D341Med (cell line): ENCODE measurements around the gene FRMPD2.
"Not testable (repeated sequence)": the region's sequence is repeated elsewhere in the genome, so short reads cannot be mapped to it uniquely, and the experiment has no call there.

Experiments used
- DNase-seq: peaks from one replicate; pipeline ENCODE4 v3.0.0; 2012; ENCODE audit warnings: low spot score

The FRMPD2 gene

DNA sequence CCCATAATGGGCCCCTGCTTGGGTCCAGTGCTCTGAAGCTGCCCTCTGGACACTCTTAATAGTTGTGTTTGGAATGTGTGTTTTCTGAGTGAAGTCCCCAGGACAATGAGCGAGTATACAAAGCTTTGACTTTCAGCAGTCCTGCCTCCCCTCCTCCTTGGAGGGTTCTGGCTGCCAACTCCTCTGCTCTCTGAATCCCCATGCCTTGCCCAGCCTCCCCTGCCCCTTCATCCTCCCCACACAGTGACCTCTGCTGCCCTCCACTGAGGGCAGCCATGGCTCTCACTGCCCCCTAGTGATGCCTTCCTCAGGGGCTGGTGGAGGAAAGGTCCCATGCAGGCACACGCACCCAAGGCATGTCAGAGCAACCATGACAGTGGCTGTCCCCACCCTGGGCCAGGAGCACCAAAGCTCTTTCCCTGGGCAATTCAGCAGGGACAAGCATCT is 40.9 kb downstream of the FRMPD2 start:
- DNase-seq = no peak

GRCh38 chr10:48232717-48233447 is 41.6 kb downstream of the FRMPD2 start:
- DNase-seq = no peak

GRCh38 chr10:48231699-48232315 is 42.7 kb downstream of the FRMPD2 start:
- no peak for DNase-seq

GRCh38 chr10:48231178-48231577 is 43.3 kb downstream of the FRMPD2 start:
- DNase-seq = no peak

DNA sequence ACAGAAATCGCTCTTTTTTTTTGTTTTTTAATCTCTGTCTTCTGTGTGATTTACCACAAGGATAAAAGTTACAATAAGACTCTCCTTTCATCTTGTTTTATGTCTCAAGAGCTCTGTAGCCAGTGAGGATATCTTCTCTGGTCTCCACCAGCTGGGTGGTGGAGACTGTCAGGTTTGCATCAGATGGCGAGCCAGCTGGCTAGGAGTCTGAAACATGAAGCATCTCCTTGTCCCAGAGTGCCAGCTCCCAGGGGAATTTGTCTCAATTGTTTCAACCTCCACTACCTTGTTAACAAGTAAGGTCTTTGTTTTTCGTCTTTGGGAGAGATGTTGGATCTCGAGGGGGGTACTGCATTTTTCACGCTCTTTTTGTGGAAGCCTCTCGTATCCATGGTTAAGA is 47.3 kb downstream of the FRMPD2 start:
- DNase-seq = peak; percentile 80

- DNase-seq = no peak
Measured at GRCh38 chr10:48224979-48225560, 49.4 kb downstream of the FRMPD2 start.

DNA sequence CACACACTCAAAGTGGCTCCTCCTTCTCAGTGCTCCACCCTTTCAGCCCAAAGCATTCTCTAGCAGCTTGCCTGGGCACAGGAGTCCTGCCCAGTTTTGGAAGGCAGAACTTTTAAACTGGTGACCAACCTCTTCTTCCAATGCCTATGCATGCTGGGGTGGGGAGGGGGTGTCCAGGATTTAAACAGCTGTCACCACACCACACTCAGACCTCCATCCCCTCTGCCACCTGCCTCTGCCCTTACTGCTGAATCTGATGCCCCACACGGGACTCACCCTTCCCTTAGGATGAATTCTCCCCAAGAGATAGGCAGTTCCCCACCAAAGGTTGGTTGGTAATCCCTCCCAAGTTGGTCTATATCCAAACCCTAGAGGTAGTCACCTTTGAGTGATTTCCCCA is 50.2 kb downstream of the FRMPD2 start:
- DNase-seq = no peak

GRCh38 chr10:48221814-48222213 is 52.7 kb downstream of the FRMPD2 start:
- DNase-seq = no peak

DNA sequence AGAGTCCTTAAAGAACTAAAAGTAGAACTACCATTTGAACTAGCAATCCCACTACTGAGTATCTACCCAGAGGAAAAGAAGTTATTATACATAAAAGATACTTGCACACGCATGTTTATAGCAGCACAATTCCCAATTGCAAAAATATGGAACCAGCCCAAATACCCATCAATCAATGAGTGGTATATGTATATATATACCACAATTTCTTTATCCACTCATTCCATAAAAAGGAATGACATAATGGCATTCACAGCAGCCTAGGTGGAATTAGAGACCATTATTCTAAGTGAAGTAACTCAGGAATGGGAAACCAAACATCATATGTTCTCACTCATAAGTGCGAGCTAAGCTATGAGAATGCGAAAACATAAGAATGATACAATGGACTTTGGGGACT is 53.5 kb downstream of the FRMPD2 start:
- not testable (repeated sequence) for DNase-seq

DNA sequence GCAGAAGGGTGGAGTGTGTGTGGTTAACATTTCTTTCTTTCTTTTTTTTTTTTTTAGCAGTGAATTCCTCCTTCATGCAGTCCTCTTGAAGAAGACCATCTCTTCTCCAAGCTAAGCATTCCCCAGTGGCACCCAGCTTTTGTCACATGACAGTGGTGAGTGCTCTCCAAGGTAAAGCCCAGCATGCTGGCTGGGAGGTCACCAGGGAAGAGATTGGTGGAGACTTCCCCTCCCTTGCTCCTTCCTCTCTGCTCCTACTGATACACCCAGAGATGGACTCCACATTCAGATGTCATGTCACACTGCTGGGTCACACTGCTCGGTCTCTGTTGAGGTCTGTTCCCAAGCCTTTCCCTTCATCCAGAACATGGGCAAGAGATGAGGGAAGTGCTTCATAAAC is 55.3 kb downstream of the FRMPD2 start:
- DNase-seq = no peak

DNA sequence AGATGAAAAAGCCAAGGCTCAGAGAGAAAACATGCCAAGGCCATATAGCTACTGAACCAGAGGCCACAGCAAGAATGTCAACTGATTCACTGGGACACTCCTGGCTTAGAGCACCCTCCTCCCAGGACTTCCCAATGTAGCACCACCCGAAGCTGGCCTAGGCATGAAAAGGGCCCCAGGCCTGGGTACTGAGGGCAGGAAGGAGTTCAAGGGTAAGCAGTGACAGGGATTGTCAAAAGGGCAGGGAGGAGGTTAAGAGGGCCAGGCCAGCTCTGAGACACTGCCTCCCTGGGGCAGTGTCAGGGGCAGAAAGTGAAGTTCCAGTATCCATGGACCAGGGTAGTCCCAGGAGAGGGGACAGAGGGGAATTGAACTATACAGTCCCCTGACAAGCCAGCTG is 57.8 kb downstream of the FRMPD2 start:
- no peak for DNase-seq

- no peak for DNase-seq
Measured at GRCh38 chr10:48216204-48216505, 58.3 kb downstream of the FRMPD2 start.

DNA sequence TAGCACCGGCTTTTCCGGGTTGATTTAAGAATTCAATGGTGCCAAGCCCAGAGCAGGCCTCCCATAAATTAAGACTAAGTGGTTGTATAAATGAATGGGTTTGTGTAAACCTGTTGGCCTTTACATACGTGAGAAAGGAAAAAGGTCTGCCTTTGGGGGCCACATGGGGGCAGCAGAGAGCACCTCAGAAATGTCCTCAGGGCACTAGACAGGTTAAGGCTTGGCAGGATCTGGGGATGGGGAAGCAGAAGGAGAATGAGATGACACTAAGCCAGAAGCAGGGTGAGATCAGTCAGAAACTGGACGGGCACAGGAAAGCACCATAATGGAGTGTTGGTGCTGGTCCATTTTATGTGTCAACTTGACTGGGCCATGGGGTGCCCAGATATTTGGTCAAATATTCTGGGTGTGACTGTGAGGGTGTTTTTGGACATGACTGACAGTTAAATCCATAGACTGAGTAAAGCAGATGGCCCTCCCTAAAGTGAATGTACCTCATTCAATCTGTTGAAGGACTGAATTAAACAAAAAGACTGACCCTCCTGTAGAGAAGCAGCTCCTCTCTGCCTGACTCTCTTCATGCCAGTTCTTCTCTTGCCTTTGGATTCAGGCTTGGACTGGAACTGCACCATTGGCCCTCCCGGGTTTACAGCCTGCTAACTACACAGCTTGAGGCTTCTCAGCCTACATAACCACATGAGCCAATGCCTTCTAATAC is 58.9 kb downstream of the FRMPD2 start:
- DNase-seq = peak; percentile 83

DNA sequence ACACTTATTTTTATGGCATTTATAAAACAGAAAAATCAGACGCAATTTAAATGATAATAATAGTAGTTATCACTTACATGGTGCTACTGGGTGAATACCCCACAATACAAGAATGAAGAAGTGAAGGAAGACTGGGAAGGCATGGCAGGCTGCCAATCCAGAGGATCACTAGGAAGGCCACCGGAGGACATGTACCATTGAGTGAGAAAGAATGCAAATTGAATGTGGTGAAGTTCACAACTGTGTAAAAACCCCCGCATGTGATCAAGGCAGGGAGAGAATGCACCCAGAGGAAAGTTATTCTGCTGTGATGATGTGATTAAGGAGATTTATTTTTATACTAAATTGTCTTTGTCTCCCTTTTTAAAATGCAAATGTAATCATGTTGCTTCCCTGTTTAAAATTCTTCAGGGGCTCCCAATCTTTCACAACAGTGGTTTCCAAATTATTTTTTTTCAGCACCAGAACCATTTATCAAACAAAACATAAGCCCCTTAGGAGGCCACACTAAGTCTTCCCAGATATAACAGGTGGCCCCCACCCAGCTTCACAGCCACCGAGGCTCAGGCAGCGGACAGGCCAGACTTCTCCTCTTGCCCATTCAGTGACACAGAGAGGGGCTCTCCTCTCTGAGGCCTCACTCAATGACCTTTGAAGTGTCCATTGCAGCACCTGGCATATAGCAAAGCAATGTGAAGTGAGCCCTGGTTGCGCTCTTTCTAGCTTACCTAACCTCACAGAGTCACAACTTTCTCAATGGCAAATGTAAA is 59.6 kb downstream of the FRMPD2 start:
- no peak for DNase-seq

DNA sequence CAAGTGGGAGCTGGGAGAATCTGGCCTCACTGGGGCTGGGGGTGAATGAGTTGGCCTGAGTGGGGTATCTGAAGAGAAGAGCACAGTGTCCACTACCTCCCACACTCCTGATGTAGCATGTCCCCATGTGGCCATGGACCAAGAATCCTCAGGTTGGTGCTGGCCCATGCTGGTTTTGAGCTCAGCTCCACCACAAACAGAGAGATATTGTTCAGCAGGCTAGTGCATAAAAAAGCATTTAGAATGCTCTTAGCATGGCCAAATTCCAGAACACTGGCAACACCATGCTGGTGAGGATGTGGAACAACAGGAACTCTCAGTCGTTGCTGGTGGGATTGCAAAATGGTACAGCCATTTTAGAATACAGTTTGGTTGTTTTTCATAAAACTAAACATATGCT is 61.4 kb downstream of the FRMPD2 start:
- DNase-seq = no peak

GRCh38 chr10:48211777-48212176 is 62.7 kb downstream of the FRMPD2 start:
- no peak for DNase-seq

GRCh38 chr10:48210966-48211365 is 63.5 kb downstream of the FRMPD2 start:
- DNase-seq = no peak

GRCh38 chr10:48210391-48210790 is 64.1 kb downstream of the FRMPD2 start:
- DNase-seq = no peak

- no peak for DNase-seq
Measured at GRCh38 chr10:48209241-48209640, 65.3 kb downstream of the FRMPD2 start.

- DNase-seq = no peak
Measured at GRCh38 chr10:48207853-48208252, 66.6 kb downstream of the FRMPD2 start.

DNA sequence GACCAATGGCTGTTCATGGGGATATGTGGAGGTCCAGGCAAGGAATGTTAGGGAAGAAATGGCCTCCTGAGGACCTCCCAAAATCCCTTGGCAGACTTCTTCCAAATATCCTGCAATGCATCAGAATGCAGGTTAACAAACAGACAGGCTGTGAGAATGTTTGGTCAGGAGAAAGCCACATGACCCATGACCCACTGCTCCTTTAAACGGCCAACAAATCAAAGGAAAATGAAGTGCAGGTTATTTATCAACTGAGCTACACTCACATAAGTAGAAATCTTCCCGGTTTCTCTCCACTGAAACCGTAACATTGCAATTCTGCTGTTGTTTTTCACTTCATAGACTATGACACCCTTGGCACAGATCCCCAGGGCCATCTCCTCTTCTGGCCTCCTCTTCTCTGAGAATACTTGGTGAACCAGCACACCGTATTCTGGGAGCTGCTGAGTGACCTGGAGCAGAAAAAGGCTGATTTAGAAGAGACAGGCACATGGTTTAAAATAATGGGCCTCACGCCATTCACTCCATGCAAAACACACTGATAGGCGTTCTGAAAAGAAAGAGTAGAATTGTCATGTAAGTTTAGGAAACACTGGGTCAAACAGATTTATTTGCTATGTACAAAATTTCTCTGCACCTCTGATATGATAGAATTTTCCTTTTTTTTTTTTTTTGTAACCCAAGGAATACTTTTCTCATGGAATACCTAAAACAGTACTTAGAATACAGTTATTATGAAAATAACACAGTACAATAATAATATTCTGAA is 67.8 kb downstream of the FRMPD2 start:
- DNase-seq = no peak

- DNase-seq = no peak
Measured at GRCh38 chr10:48205918-48206317, 68.6 kb downstream of the FRMPD2 start.
